Caco-2 (cell line): ENCODE data around the gene RABGAP1L. TPM values are rescaled to one million over a fixed set of nuclear protein-coding genes. Genes with fewer than 3 reads are reported as not detected.

Experiments used
- BruUV-seq: library from RNA; stranded (reverse); fragments of 400-500 nt; replicated peaks from 2 replicates; lab custom pipeline; 2021; lab: Mats Ljungman, UMichigan
- CTCF ChIA-PET: fragments of 300-600 bp; sonication (Branson Sonifier 250); formaldehyde crosslinking; loops from one replicate; lab custom pipeline; 2022; ENCODE audit warnings: antibody characterized with exemption; lab: Charles Lee
- POLR2A ChIA-PET: fragments of 300-600 bp; sonication (Branson Sonifier 250); formaldehyde crosslinking; loops from one replicate; lab custom pipeline; 2022; ENCODE audit warnings: antibody characterized with exemption; lab: Charles Lee
- DNase-seq, 2 experiments: peaks; one replicate each; pipeline versions ENCODE4 v3.0.0 to v3.0.0-alpha.2; 2020 to 2022
- H3K27me3 ChIP-seq: replicated peaks from 2 replicates; pipeline ENCODE4 v1.6.0; 2011; ENCODE audit warnings: low read length; ENCODE audit not compliant: control insufficient read depth, insufficient read depth
- H3K36me3 ChIP-seq: 2 replicates; pipeline ENCODE4 v1.5.1; 2011; ENCODE audit warnings: low read length; ENCODE audit not compliant: control insufficient read depth, insufficient read depth
- H3K4me1 ChIP-seq: fragments of 250-450 bp; sonication (Bioruptor Pico); 2 replicates; pipeline ENCODE4 v1.5.1; 2020; ENCODE audit warnings: mild to moderate bottlenecking
- H3K4me3 ChIP-seq: 2 replicates; pipeline ENCODE4 v1.5.1; 2011; ENCODE audit warnings: low read depth, mild to moderate bottlenecking, control low read depth, low read length
- H3K9me3 ChIP-seq: fragments of 250-450 bp; sonication (Bioruptor Pico); 2 replicates; pipeline ENCODE4 v1.5.1; 2020; ENCODE audit warnings: mild to moderate bottlenecking, moderate library complexity
- H3K27ac Mint-ChIP-seq: one replicate; pipeline ENCODE4 v1.8.0; 2022; ENCODE audit warnings: mixed read lengths; ENCODE audit not compliant: unreplicated experiment
- H3K27me3 Mint-ChIP-seq: one replicate; pipeline ENCODE4 v1.8.0; 2022; ENCODE audit warnings: mixed read lengths; ENCODE audit not compliant: insufficient read depth, unreplicated experiment
- H3K36me3 Mint-ChIP-seq: one replicate; pipeline ENCODE4 v1.8.0; 2022; ENCODE audit warnings: mild to moderate bottlenecking, mixed read lengths; ENCODE audit not compliant: insufficient read depth, unreplicated experiment
- H3K4me1 Mint-ChIP-seq: one replicate; pipeline ENCODE4 v1.8.0; 2022; ENCODE audit warnings: low read depth, mixed read lengths; ENCODE audit not compliant: unreplicated experiment
- H3K4me3 Mint-ChIP-seq: one replicate; pipeline ENCODE4 v1.8.0; 2022; ENCODE audit warnings: mild to moderate bottlenecking, moderate library complexity, mixed read lengths; ENCODE audit not compliant: unreplicated experiment
- H3K9me3 Mint-ChIP-seq: one replicate; pipeline ENCODE4 v1.8.0; 2022; ENCODE audit warnings: mixed read lengths; ENCODE audit not compliant: unreplicated experiment
- intact Hi-C: fragments of 100-400 bp; cut with micrococcal nuclease; formaldehyde crosslinking; loops from one replicate; pipeline ENCODE4 v1.10.0; 2022; ENCODE audit not compliant: unreplicated experiment
- total RNA-seq: library from RNA; stranded (reverse); gene quantifications from 2 replicates; pipeline ENCODE4 v1.2.3, GENCODE V29; 2022
- TF ChIP-seq, protein P1 (sequence below), 2 experiments: fragments of 200-600 bp in 1 of 2; IDR thresholded peaks; 1 replicate in 1 of 2; 2 replicates in 1 of 2; pipeline versions ENCODE4 v1.5.1 to v1.8.0; 2011 to 2022; ENCODE audit warnings: antibody characterized with exemption in 1 of 2, control low read depth in 1 of 2, inconsistent platforms in 1 of 2, low read depth in 1 of 2, low read length in 1 of 2, mild to moderate bottlenecking in 1 of 2, moderate library complexity in 1 of 2; ENCODE audit not compliant: insufficient read depth in 1 of 2, severe bottlenecking in 1 of 2, unreplicated experiment in 1 of 2

The RABGAP1L gene
- total RNA-seq, 1 experiment from 2014 or later: 20.3 TPM

DNA sequence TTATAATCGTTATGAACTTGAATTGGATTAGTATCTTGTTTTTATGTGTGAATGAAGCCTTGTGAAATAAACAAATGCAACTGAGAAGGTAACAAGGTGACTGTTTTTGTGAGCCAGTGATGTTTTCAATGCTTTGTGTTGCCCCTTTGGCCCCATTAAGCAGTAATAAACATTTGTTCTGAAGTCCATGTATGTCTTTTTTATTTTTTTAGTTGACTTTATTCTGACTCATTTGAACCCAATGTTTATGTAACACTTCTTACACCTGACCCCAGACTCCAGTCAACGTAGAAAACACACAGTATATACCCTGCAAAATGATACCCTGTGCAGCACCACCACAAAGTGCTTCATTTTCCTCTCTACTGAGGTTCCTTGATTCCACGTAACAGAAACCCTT, 835.8 kb downstream of the RABGAP1L start:
- Mint-ChIP-seq H3K27me3 (no peaks in the 10 kb centered on the region), H3K27ac (no peak overlapping the region), H3K36me3 (no peaks in the 10 kb centered on the region), H3K4me1 (no peaks in the 10 kb centered on the region), H3K9me3 (no peaks in the 10 kb centered on the region), H3K4me3 (no peak overlapping the region)
- no peaks in the 10 kb centered on the region for H3K27me3 ChIP-seq
- no peak for DNase-seq
- BruUV-seq: no TSS peak
- H3K4me1 ChIP-seq: peaks cover 6% of the 10 kb centered on the region; the same call in 1 of the 2 replicates
- CTCF ChIA-PET: no interaction called here
- TF ChIP-seq, protein P1, sequence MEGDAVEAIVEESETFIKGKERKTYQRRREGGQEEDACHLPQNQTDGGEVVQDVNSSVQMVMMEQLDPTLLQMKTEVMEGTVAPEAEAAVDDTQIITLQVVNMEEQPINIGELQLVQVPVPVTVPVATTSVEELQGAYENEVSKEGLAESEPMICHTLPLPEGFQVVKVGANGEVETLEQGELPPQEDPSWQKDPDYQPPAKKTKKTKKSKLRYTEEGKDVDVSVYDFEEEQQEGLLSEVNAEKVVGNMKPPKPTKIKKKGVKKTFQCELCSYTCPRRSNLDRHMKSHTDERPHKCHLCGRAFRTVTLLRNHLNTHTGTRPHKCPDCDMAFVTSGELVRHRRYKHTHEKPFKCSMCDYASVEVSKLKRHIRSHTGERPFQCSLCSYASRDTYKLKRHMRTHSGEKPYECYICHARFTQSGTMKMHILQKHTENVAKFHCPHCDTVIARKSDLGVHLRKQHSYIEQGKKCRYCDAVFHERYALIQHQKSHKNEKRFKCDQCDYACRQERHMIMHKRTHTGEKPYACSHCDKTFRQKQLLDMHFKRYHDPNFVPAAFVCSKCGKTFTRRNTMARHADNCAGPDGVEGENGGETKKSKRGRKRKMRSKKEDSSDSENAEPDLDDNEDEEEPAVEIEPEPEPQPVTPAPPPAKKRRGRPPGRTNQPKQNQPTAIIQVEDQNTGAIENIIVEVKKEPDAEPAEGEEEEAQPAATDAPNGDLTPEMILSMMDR (IDR thresholded peaks at IDR 0.05; ENCODE audit: insufficient read depth in 1 of 2, low read depth in 1 of 2, low read length in 1 of 2, severe bottlenecking in 1 of 2, unreplicated experiment in 1 of 2): no peak
- POLR2A ChIA-PET: no interaction called here
- H3K36me3 ChIP-seq: no peaks in the 10 kb centered on the region
- intact Hi-C loops: loop anchor here (10.0 kb wide), 1 partner anchor 730 kb away; no protein-coding TSS in a partner anchor
- H3K4me3 ChIP-seq: no peak overlapping the region
- no peaks in the 10 kb centered on the region for H3K9me3 ChIP-seq

DNA sequence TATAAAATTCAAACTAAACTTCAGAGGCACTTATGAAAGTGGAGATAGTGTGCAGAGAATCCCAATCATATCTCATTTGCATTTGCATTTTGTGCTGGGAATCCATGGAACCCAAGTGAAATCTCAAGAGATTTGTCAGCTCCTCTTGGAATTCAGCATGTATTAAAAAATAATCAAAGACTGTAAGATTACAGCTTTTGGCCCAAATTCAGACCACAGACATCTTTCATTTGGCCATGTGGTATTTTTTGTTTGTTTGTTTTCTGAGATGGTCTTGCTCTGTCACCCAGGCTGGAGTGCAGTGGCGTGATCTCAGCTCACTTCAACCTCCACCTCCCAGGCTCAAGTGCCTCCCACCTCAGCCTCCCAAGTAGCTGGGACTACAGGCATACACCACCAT, 836.6 kb downstream of the RABGAP1L start:
- H3K4me3 ChIP-seq: no peak overlapping the region
- no peaks in the 10 kb centered on the region for H3K9me3 Mint-ChIP-seq
- H3K36me3 Mint-ChIP-seq: no peaks in the 10 kb centered on the region
- BruUV-seq: no TSS peak
- H3K4me3 Mint-ChIP-seq: no peak overlapping the region
- no peaks in the 10 kb centered on the region for H3K27me3 Mint-ChIP-seq
- no peak for DNase-seq
- H3K4me1 Mint-ChIP-seq: no peaks in the 10 kb centered on the region
- POLR2A ChIA-PET: no interaction called here
- no peaks in the 10 kb centered on the region for H3K27me3 ChIP-seq
- H3K27ac Mint-ChIP-seq: no peak overlapping the region
- TF ChIP-seq, protein P1 (IDR thresholded peaks at IDR 0.05; ENCODE audit: insufficient read depth in 1 of 2, low read depth in 1 of 2, low read length in 1 of 2, severe bottlenecking in 1 of 2, unreplicated experiment in 1 of 2): no peak
- peaks cover 6% of the 10 kb centered on the region; the same call in 1 of the 2 replicates for H3K4me1 ChIP-seq
- no peaks in the 10 kb centered on the region for H3K9me3 ChIP-seq
- H3K36me3 ChIP-seq: no peaks in the 10 kb centered on the region
- CTCF ChIA-PET: no interaction called here
- intact Hi-C loops: loop anchor here (10.0 kb wide), 1 partner anchor 731 kb away; no protein-coding TSS in a partner anchor

DNA sequence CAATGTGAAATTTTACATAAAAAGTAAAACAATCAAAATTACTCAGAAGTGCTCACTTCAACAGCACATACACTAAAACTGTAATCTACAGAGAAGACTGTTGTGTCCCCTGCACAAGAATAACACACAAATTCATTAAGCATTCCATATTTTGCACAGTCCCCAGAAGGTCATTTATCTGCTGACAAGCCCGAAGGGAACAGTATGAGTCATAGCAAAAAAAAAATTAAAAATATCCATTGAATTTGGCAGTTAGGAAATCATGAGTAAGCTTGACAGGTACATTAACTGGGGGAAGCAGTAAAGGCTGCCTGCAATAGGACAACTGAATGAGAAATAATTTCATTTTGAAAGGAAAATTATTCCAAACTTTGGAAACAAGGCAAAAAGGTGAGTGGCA, 837.2 kb downstream of the RABGAP1L start:
- ChIA-PET CTCF (no interaction called here), POLR2A (no interaction called here)
- DNase-seq: no peak
- Histone ChIP-seq H3K36me3 (no peaks in the 10 kb centered on the region), H3K27me3 (no peaks in the 10 kb centered on the region), H3K9me3 (no peaks in the 10 kb centered on the region), H3K4me3 (no peak overlapping the region), H3K4me1 (peaks cover 6% of the 10 kb centered on the region; the same call in 1 of the 2 replicates)
- H3K27ac Mint-ChIP-seq: no peak overlapping the region
- no peaks in the 10 kb centered on the region for H3K9me3 Mint-ChIP-seq
- intact Hi-C loops: loop anchor here (10.0 kb wide), 1 partner anchor 732 kb away; no protein-coding TSS in a partner anchor
- H3K36me3 Mint-ChIP-seq: no peaks in the 10 kb centered on the region
- H3K4me3 Mint-ChIP-seq: no peak overlapping the region
- BruUV-seq: no TSS peak
- TF ChIP-seq, protein P1 (IDR thresholded peaks at IDR 0.05; ENCODE audit: insufficient read depth in 1 of 2, low read depth in 1 of 2, low read length in 1 of 2, severe bottlenecking in 1 of 2, unreplicated experiment in 1 of 2): no peak
- no peaks in the 10 kb centered on the region for H3K4me1 Mint-ChIP-seq
- no peaks in the 10 kb centered on the region for H3K27me3 Mint-ChIP-seq
